GM12878 (cell line): ENCODE data around the gene MYO3A. TPM values are rescaled to one million over a fixed set of nuclear protein-coding genes. Genes with fewer than 3 reads are reported as not detected.

ENCODE experiments used
- ATAC-seq: fragments of 200-7000 bp; cut with Tn5 transposase; 3 replicates; pipeline ENCODE4 v1.9.1; 2020; ENCODE audit warnings: mild to moderate bottlenecking, moderate library complexity
- BruUV-seq: library from RNA; stranded (reverse); fragments of 400-500 nt; replicated peaks from 2 replicates; lab custom pipeline; 2021; lab: Mats Ljungman, UMichigan
- CTCF ChIA-PET: fragments of 300-600 bp; sonication (Branson Sonifier 250); formaldehyde crosslinking; extraction: SDS; loops from one replicate; lab custom pipeline; 2021; ENCODE audit warnings: inconsistent platforms; lab: Yijun Ruan, JAX
- POLR2A ChIA-PET: fragments of 350-600 bp; formaldehyde crosslinking; extraction: SDS; loops from one replicate; lab custom pipeline; 2021; ENCODE audit warnings: inconsistent platforms; lab: Charles Lee
- RAD21 ChIA-PET: fragments of 300-600 bp; sonication (Branson Sonifier 250); formaldehyde crosslinking; loops from one replicate; lab custom pipeline; 2023; ENCODE audit warnings: antibody characterized with exemption; ENCODE audit not compliant: unreplicated experiment; lab: Charles Lee
- SMC1A ChIA-PET: fragments of 300-600 bp; sonication (Branson Sonifier 250); formaldehyde crosslinking; loops from one replicate; lab custom pipeline; 2023; ENCODE audit not compliant: unreplicated experiment, uncharacterized antibody; lab: Charles Lee
- DNase-seq: peaks from one replicate; pipeline ENCODE4 v3.0.0-alpha.2; 2011; ENCODE audit warnings: low read depth, low spot score
- FAIRE-seq: peaks from 3 replicates; lab custom pipeline; 2011; peaks lifted over from hg19 to GRCh38; lab: Jason Lieb, UNC
- H2AFZ ChIP-seq: 2 replicates; pipeline ENCODE4 v1.6.0; 2011; ENCODE audit warnings: low read depth, low read length, control low read depth; ENCODE audit not compliant: control insufficient read depth
- H3K27ac ChIP-seq: 2 replicates; pipeline ENCODE4 v1.5.1; 2011; ENCODE audit warnings: control low read depth; ENCODE audit not compliant: control insufficient read depth, insufficient read depth
- H3K27me3 ChIP-seq, 2 experiments: replicated peaks in 1 of 2; 2 replicates each; pipeline versions ENCODE4 v1.6.0 to v1.6.1; 2011; ENCODE audit warnings: low read length in 1 of 2; ENCODE audit not compliant: control insufficient read depth in 2 of 2, insufficient read depth in 2 of 2
- H3K36me3 ChIP-seq, 2 experiments: 2 replicates each; pipeline ENCODE4 v1.5.1; 2011; ENCODE audit warnings: low read length in 1 of 2; ENCODE audit not compliant: control insufficient read depth in 2 of 2, insufficient read depth in 2 of 2
- H3K4me1 ChIP-seq: 2 replicates; pipeline ENCODE4 v1.6.1; 2011; ENCODE audit warnings: mild to moderate bottlenecking, low read length, moderate library complexity, mixed read lengths; ENCODE audit not compliant: control insufficient read depth, insufficient read depth
- H3K4me2 ChIP-seq: 2 replicates; pipeline ENCODE4 v1.6.0; 2011; ENCODE audit warnings: control low read depth; ENCODE audit not compliant: control insufficient read depth, insufficient read depth
- H3K4me3 ChIP-seq: fragments of 200-600 bp; sonication (generic); 2 replicates; pipeline ENCODE4 v1.5.1; 2016
- H3K79me2 ChIP-seq: 2 replicates; pipeline ENCODE4 v1.6.0; 2011; ENCODE audit warnings: low read length; ENCODE audit not compliant: control insufficient read depth, insufficient read depth
- H3K9ac ChIP-seq: 2 replicates; pipeline ENCODE4 v1.8.0; 2011; ENCODE audit warnings: low read length, control low read depth, mixed read lengths; ENCODE audit not compliant: control insufficient read depth, insufficient read depth
- H3K9me3 ChIP-seq: replicated peaks from 3 replicates; pipeline ENCODE4 v1.5.1; 2011; ENCODE audit warnings: mild to moderate bottlenecking, low read length; ENCODE audit not compliant: control insufficient read depth, insufficient read depth
- H4K20me1 ChIP-seq: 2 replicates; pipeline ENCODE4 v1.6.0; 2011; ENCODE audit not compliant: control insufficient read depth, insufficient read depth
- ETV6 ChIP-seq, 2 experiments: fragments of 450-650 bp in 1 of 2; IDR thresholded peaks in 1 of 2; conservative IDR thresholded peaks in 1 of 2; 2 replicates each; pipeline ENCODE4 v1.6.1; 2014; ENCODE audit warnings: antibody characterized with exemption in 1 of 2, borderline replicate concordance in 1 of 2, low read depth in 1 of 2, mild to moderate bottlenecking in 1 of 2, moderate library complexity in 1 of 2
- HDGF ChIP-seq: fragments of 450-650 bp; IDR thresholded peaks from 2 replicates; pipeline ENCODE4 v1.6.1; 2016; ENCODE audit warnings: antibody characterized with exemption
- KAT2A ChIP-seq: conservative IDR thresholded peaks from 2 replicates; pipeline ENCODE4 v1.6.1; 2011; ENCODE audit warnings: low read depth, low read length; ENCODE audit not compliant: control insufficient read depth
- NFIC ChIP-seq: IDR thresholded peaks from 2 replicates; pipeline ENCODE4 v1.6.1; 2012; ENCODE audit warnings: low read depth, mild to moderate bottlenecking, inconsistent platforms, low read length, moderate library complexity
- NR2C1 ChIP-seq: fragments of 450-650 bp; IDR thresholded peaks from 2 replicates; pipeline ENCODE4 v1.6.1; 2017; ENCODE audit warnings: antibody characterized with exemption, mild to moderate bottlenecking, moderate library complexity
- PAX8 ChIP-seq: fragments of 450-650 bp; IDR thresholded peaks from 2 replicates; pipeline ENCODE4 v1.6.1; 2017; ENCODE audit warnings: mild to moderate bottlenecking, moderate library complexity
- RAD51 ChIP-seq: fragments of 450-650 bp; IDR thresholded peaks from 2 replicates; pipeline ENCODE4 v1.6.1; 2016; ENCODE audit warnings: moderate library complexity, mild to moderate bottlenecking, inconsistent platforms
- RB1 ChIP-seq: fragments of 450-650 bp; formaldehyde crosslinking; IDR thresholded peaks from 2 replicates; pipeline ENCODE4 v1.6.1; 2017; ENCODE audit warnings: mild to moderate bottlenecking, borderline replicate concordance
- RBBP5 ChIP-seq: fragments of 200-600 bp; sonication (generic); conservative IDR thresholded peaks from 2 replicates; pipeline ENCODE4 v1.6.1; 2016
- SKIL ChIP-seq: fragments of 450-650 bp; IDR thresholded peaks from 2 replicates; pipeline ENCODE4 v1.6.1; 2017; ENCODE audit warnings: mild to moderate bottlenecking, low read depth, inconsistent platforms; ENCODE audit not compliant: poor library complexity, severe bottlenecking
- SPI1 ChIP-seq: IDR thresholded peaks from 2 replicates; pipeline ENCODE4 v1.6.1; 2011; ENCODE audit warnings: low read depth, mild to moderate bottlenecking, low read length, moderate library complexity, borderline replicate concordance; ENCODE audit not compliant: insufficient read depth
- STAT3 ChIP-seq: IDR thresholded peaks from 2 replicates; pipeline ENCODE4 v1.6.1; 2011; ENCODE audit warnings: low read depth, low read length, improper control_type of control experiment
- ZBED1 ChIP-seq: IDR thresholded peaks from 2 replicates; pipeline ENCODE4 v1.6.1; 2016; ENCODE audit warnings: borderline replicate concordance
- ZSCAN29 ChIP-seq: fragments of 450-650 bp; IDR thresholded peaks from 2 replicates; pipeline ENCODE4 v1.6.1; 2017; ENCODE audit warnings: mild to moderate bottlenecking, moderate library complexity
- WGBS: methylation state at CpG from one replicate; pipeline ENCODE4 v1.1.6; 2016; ENCODE audit warnings: low lambda C conversion rate; ENCODE audit not compliant: insufficient replicate concordance, insufficient coverage; ENCODE audit errors: missing lambda C conversion rate; 5-methylcytosine and 5-hydroxymethylcytosine counted together
- in situ Hi-C: fragments of 300-500 bp; cut with MboI; formaldehyde crosslinking; loops from 9 replicates; pipeline ENCODE4 v1.14.3; 2018; ENCODE audit warnings: mixed read lengths
- intact Hi-C: fragments of 100-400 bp; cut with micrococcal nuclease; formaldehyde crosslinking; loops from one replicate; pipeline ENCODE4 v1.14.2; 2022; ENCODE audit not compliant: unreplicated experiment
- polyA plus RNA-seq, 11 experiments: library from polyadenylated mRNA; depleted of rRNA in 4 of 11; unstranded in 6 of 11; stranded (reverse) in 5 of 11; fragments of >200 nt; fragmentation: Nextera tagmentation in 4 of 11; fragmentation: Illumina TruSeq in 1 of 11; extraction: Ambion mirVana in 4 of 11; extraction: Trizol in 1 of 11; gene quantifications; 1 replicate in 1 of 11; 2 replicates in 10 of 11; pipeline versions ENCODE4 v1.2.1 to v1.2.3, GENCODE V29; 2011 to 2016; ENCODE audit warnings: inconsistent platforms in 2 of 11, missing spikeins in 2 of 11, low read depth in 1 of 11
- total RNA-seq, 4 experiments: library from RNA; depleted of rRNA in 3 of 4; stranded (reverse); fragments of >200 nt in 3 of 4; fragmentation: Illumina TruSeq in 1 of 4; extraction: Trizol in 1 of 4; gene quantifications; 2 replicates each; pipeline versions ENCODE4 v1.2.1 to v1.2.3, GENCODE V29; 2013 to 2021
- TF ChIP-seq, protein P1 (sequence below): fragments of 150-350 bp; IDR thresholded peaks from 2 replicates; pipeline ENCODE4 v1.6.1; 2016; ENCODE audit warnings: low read depth, low read length

The MYO3A gene
- total and polyA plus RNA-seq, 10 of the 15 experiments (the other 5 are each of a cell fraction or from before 2014, with no cell fraction given) = not detected

DNA sequence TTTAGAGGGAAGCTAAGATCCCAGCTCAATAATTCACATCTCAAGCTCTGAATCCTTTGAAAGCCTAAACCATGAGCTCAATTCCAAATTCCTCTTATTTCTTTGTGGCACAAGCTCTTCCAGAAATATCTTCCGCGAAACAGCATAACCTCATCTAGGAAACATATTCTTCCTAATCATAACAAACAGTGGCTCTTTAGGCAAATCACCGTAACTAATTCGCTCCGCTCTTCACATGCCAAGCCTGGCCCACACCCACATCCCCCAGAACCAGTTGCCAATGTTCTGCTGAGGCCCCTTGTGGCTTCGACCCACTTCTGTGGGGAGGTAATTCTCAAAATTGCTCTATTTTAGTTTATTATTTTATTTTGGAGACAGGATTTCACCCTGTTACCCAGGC lies 301.7 kb downstream of the MYO3A start (continued):
- TF ChIP-seq, protein P1, sequence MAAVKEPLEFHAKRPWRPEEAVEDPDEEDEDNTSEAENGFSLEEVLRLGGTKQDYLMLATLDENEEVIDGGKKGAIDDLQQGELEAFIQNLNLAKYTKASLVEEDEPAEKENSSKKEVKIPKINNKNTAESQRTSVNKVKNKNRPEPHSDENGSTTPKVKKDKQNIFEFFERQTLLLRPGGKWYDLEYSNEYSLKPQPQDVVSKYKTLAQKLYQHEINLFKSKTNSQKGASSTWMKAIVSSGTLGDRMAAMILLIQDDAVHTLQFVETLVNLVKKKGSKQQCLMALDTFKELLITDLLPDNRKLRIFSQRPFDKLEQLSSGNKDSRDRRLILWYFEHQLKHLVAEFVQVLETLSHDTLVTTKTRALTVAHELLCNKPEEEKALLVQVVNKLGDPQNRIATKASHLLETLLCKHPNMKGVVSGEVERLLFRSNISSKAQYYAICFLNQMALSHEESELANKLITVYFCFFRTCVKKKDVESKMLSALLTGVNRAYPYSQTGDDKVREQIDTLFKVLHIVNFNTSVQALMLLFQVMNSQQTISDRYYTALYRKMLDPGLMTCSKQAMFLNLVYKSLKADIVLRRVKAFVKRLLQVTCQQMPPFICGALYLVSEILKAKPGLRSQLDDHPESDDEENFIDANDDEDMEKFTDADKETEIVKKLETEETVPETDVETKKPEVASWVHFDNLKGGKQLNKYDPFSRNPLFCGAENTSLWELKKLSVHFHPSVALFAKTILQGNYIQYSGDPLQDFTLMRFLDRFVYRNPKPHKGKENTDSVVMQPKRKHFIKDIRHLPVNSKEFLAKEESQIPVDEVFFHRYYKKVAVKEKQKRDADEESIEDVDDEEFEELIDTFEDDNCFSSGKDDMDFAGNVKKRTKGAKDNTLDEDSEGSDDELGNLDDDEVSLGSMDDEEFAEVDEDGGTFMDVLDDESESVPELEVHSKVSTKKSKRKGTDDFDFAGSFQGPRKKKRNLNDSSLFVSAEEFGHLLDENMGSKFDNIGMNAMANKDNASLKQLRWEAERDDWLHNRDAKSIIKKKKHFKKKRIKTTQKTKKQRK = no peak
- no peak for TF ChIP-seq ZSCAN29
- no peak for TF ChIP-seq HDGF
- TF ChIP-seq KAT2A = no peak
- no peak for TF ChIP-seq ZBED1
- no peak for TF ChIP-seq PAX8
- TF ChIP-seq RAD51 = no peak
- no peak for TF ChIP-seq STAT3
- no peak for TF ChIP-seq NFIC
- no peak for TF ChIP-seq RBBP5

DNA sequence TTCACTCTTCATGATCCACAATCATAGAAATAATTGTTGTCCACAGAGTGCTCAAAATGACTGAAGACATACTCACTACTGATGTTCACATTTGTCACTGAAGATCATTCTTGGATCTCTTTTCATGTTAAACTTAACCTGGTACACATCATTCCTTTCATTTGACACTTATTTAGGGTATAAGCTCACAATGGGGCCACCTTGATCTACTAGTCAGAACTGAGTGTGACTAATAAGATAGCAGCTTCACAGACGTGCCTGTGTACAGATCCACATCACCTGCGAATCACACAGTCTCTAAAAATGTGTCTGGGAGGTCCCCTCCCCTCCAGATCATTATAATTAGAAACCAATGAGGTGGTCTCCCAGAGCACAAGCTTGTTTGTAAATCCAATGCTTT lies 304.3 kb downstream of the MYO3A start:
- Histone ChIP-seq H2AFZ (no peak overlapping the region), H3K27ac (no peak overlapping the region), H3K9ac (no peak overlapping the region), H3K4me1 (no peaks in the 10 kb centered on the region), H3K36me3 (no peaks in the 10 kb centered on the region), H3K27me3 (peaks cover 2 to 4% of the 10 kb centered on the region in 2 experiments; a peak in 2 of 4 replicates), H3K9me3 (no peaks in the 10 kb centered on the region), H3K4me3 (no peak overlapping the region), H3K4me2 (no peak overlapping the region), H4K20me1 (no peaks in the 10 kb centered on the region), H3K79me2 (no peaks in the 10 kb centered on the region)
- ATAC-seq (no peak), DNase-seq (no peak), FAIRE-seq (no peak)
- BruUV-seq = no TSS peak
- CTCF ChIA-PET = no interaction called here
- RAD21 ChIA-PET = no interaction called here
- in situ Hi-C loops (no loop called here), intact Hi-C loops (no loop called here)
- SMC1A ChIA-PET = interaction anchor here (0.8 to 1.0 kb wide), 2 partner anchors 13 to 19 kb away, joined by 3 read pairs; no protein-coding TSS in a partner anchor
- POLR2A ChIA-PET = interaction anchor here (0.6 kb wide), 1 partner anchor 10 kb away, joined by 5 read pairs; no protein-coding TSS in a partner anchor
- 0% methylated on average over 2 of the region's 2 CpGs for WGBS
- no peak for TF ChIP-seq SPI1
- TF ChIP-seq, protein P1 = no peak
- no peak for TF ChIP-seq RB1
- no peak for TF ChIP-seq ETV6 (conservative IDR thresholded peaks at IDR 0.05 in 1 of 2, IDR thresholded peaks at IDR 0.05 in 1 of 2; ENCODE audit: borderline replicate concordance in 1 of 2, low read depth in 1 of 2)
- no peak for TF ChIP-seq SKIL
- no peak for TF ChIP-seq NR2C1
